NCI-H1092 (cell line): ENCODE measurements around the gene TGM2.

Experiments used
- DNase-seq: peaks from one replicate; lab custom pipeline; 2025; lab: John Stamatoyannopoulos, UW

Gene TGM2

GRCh38 chr20:38159957-38160756, 4.9 kb downstream of the TGM2 start:
- DNase-seq, result no peak

DNA sequence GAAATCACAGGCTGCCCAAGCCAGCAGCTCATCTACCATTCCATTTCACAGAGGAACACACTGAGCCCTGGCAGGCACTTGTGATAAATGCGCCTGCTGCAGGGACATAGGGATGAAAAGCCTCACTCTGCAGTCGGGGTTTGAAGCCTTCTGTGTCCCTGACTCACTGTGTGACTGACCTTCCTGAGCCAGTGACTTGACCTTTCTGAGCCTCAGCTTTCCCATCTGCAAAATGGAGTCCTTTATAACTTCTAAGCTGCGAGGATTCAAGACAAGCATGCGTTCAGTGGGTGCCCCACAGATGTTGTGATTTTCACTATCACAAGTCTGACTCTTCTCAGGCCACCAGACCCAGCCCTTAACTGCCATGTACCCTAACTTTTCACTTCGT, 5.5 kb downstream of the TGM2 start:
- DNase-seq, result no peak

- DNase-seq, result no peak
These were observed 6.2 kb downstream of the TGM2 start for GRCh38 chr20:38158701-38159351.

DNA sequence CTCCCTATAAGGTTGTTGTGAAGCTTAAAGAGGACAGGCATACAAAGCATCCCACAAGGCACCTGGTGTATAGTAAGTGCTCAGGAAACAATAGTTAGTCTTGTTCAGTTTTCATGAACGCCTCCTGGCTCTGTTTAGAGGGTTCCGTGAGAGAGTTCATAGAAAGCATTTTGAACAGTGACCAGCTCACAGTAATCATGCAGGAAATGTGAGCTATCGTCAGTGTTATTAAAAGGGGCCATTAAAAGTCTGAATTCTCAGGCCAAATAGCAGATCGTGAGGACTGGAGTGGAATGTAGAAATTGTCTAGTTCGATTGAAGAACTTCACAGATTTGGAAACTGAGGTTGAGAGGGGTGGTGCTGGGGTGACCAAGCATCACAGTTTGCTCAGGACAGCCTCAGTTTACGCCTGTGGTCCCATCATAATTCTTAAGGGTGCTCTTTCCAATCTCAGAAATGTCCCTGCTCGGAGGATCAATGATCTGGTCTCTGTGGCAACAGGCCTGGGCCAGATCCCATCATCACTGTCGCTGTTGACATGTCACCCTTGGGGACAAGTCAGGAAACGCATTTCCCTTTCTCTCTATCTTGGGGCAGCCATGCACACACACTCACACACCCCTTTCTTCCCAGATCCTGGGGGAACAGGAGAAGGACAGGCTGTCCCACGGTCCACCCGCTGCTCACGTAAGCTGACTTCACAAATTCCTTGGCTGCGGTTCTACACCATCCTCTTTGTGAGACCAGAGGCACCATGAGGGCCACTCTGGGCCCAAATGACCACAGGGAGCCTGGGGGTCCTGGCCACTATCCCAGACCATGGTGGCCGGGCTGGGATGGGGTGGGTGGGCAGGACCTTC, 7.2 kb downstream of the TGM2 start:
- DNase-seq, result no peak

GRCh38 chr20:38156888-38157634, 8.0 kb downstream of the TGM2 start:
- DNase-seq, result no peak

GRCh38 chr20:38156280-38156679, 8.8 kb downstream of the TGM2 start:
- no peak for DNase-seq

DNA sequence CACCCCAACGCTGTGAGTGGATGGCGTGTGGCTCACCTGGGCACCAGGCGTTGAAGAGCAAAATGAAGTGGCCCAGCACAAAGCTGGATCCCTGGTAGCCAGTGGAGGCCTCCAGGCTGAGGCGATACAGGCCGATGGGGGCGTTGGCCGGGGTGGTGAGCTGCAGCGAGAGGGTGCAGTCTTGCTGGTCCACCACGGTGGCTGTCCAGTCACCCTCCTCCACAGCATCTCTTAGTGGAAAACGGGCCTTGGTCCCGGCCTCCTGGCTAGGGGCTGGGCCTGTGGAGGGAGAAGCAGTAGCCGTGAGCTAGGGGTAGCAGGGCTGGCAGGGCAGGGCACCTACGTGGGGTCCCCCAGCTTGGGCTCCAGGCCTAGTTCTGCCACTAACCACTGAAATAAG, 9.3 kb downstream of the TGM2 start:
- DNase-seq, result no peak

GRCh38 chr20:38153401-38153800, 11.7 kb downstream of the TGM2 start:
- DNase-seq, result no peak

- no peak for DNase-seq
These were observed 12.3 kb downstream of the TGM2 start for GRCh38 chr20:38152621-38153221.

DNA sequence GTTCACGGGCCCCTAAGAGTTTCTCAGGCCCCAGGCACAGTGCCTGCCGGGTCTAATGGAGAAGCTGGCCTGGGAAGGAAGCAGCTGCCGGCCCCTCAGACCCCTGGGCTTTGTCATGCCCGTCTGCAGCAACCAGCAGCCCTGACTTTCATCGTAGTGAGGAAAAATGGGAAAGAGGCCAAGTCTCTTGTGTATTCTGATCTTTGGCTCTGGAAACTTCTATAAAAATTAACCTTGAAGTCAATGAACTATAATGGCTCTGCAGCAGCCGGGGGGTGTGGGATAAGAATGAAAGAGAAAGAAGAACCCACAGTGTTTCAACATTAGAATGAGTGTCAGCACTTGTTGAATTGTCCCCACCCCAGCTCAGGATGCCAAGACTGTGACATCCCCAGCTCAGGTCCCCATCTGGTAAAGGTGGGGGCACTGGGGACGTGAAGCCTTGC, 12.9 kb downstream of the TGM2 start:
- DNase-seq, result peak; percentile 52

- DNase-seq, result no peak
These were observed 13.6 kb downstream of the TGM2 start for GRCh38 chr20:38151455-38151854.

- no peak for DNase-seq
These were observed 14.5 kb downstream of the TGM2 start for GRCh38 chr20:38150335-38151170.

GRCh38 chr20:38148328-38149102, 16.6 kb downstream of the TGM2 start:
- DNase-seq, result no peak

GRCh38 chr20:38147751-38148150, 17.3 kb downstream of the TGM2 start:
- DNase-seq, result no peak

- no peak for DNase-seq
These were observed 17.9 kb downstream of the TGM2 start for GRCh38 chr20:38147163-38147562.

DNA sequence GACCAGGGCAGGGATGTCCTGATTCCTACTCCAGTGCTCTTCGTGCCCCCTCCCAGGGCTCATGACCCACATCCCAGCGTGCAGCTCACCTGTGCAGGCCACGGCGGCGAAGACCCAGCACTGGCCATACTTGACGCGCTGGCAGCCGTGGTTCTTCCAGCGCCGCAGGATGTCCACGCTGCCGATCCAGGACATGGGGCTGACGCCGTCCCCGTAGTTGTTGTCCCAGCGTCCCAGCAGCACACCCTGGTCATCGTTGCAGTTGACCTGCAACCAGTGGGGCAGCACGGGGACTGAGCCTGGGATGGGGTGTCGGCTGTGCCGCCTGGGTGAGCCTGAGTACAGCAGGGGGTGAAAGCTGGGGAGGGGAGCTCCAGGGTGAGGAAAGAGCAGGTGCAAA, 18.4 kb downstream of the TGM2 start:
- DNase-seq, result no peak

DNA sequence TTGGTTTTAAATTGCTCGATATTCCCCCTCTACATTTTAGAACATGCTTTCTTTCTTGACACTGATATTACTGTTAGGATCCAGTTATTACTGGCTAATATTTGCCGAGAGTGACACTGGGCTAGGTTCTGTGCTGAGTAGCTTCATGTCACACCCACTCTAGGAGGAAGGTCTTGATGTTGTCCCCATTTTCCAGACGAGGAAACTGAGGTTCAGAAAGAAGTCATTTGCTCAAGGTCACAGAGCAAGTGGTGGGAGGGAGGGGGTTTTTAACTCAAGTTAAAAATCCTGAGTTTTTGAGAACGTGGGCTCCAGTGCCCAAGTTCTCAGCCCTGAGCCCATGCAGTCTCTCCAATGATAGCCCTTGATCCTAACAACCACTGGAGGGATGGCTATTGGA, 18.9 kb downstream of the TGM2 start:
- no peak for DNase-seq

DNA sequence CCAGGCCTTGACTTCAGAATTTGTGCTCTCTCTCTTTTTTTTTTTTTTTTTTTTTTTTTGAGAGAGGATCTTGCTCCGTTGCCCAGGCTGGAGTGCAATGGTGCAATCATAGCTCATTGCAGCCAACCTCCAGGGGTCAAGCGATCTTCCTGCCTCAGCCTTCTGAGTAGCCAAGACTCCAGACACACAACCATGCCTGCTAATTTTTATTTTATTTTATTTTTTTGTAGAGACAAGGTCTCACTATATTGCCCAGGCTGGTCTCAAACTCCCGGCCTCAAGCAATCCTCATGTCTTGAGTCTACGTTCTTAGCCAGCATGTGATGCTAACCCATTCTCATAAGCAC, 19.4 kb downstream of the TGM2 start:
- no peak for DNase-seq

DNA sequence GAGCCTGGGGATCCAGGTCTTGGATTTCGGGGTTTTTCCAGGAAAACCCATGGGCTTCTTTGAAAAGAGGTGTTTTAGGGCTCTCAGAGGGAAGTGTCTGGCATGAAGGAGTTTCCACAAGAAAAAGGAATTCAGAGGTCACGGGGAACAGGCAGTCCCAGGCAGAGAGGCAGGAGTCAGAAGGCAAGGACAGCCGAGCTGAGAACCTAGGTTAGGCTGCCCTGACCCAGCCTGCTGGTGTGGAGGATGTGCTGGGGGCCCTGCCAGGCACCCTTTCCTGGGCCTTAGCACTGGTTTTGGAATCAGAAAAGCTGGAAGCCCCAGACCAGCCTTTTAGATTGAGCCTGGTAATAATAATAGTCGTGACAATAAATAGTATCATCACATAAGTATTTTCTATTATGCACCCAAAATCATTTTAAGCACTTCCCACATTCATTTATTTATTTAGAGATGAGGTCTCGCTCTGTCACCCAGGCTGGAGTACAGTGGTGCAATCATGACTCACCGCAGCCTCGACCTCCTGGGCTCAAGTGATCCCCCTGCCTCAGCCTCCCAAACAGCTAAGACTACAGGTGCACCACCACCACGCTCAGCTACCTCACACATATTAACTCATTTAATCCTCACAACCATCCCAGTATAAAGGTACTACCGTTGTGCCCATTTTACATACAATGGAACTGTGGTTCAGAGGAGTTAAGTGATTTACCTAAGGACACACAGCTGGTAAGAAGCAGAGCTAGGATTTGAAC, 19.9 kb downstream of the TGM2 start:
- DNase-seq, result no peak
